T-cell (primary cell): ENCODE results near the gene NEURL1B. TPM values are rescaled to one million over a fixed set of nuclear protein-coding genes. Genes with fewer than 3 reads are reported as not detected.

ENCODE experiments used
- ATAC-seq, 4 experiments: fragments of 200-7000 bp in 3 of 4; fragments of 150-1000 bp in 1 of 4; cut with Tn5 transposase; replicated peaks in 1 of 4; 1 replicate in 3 of 4; 2 replicates in 1 of 4; pipeline ENCODE4 v1.10.0; 2021; ENCODE audit warnings: moderate library complexity in 3 of 4, mild to moderate bottlenecking in 2 of 4, moderate number of reproducible peaks in 1 of 4
- CTCF ChIA-PET, 2 donors: fragments of 300-600 bp; sonication (Branson Sonifier 250); formaldehyde crosslinking; loops; one replicate each; lab custom pipeline; 2022; ENCODE audit warnings: antibody characterized with exemption in 2 of 2; lab: Charles Lee
- POLR2A ChIA-PET, 2 donors: fragments of 300-600 bp; sonication (Branson Sonifier 250); formaldehyde crosslinking; loops; one replicate each; lab custom pipeline; 2022; ENCODE audit warnings: antibody characterized with exemption in 2 of 2; lab: Charles Lee
- DNase-seq, 35 experiments: peaks; one replicate each; pipeline versions ENCODE4 v3.0.0 to v3.0.0-alpha.2; 2013 to 2023
- H3K27ac ChIP-seq: one replicate; pipeline ENCODE4 v1.5.1; 2013; ENCODE audit warnings: low read length
- H3K27me3 ChIP-seq, 2 experiments: replicated peaks in 1 of 2; 1 replicate in 1 of 2; 2 replicates in 1 of 2; pipeline versions ENCODE4 v1.6.1 to v1.7.0; 2013; ENCODE audit warnings: low read length in 1 of 2, mixed read lengths in 1 of 2; ENCODE audit not compliant: control insufficient read depth in 2 of 2, insufficient read depth in 2 of 2; ENCODE audit errors: extremely low read depth in 1 of 2
- H3K36me3 ChIP-seq, 2 donors: 1 replicate in 1 of 2; 2 replicates in 1 of 2; pipeline versions ENCODE4 v1.6.1 to v1.7.0; 2013; ENCODE audit warnings: low read length in 1 of 2; ENCODE audit not compliant: control insufficient read depth in 2 of 2, insufficient read depth in 1 of 2; ENCODE audit errors: extremely low read depth in 1 of 2
- H3K4me1 ChIP-seq, 2 experiments: 1 replicate in 1 of 2; 2 replicates in 1 of 2; pipeline versions ENCODE4 v1.6.1 to v1.7.0; 2013; ENCODE audit warnings: low read length in 2 of 2, mixed read lengths in 1 of 2; ENCODE audit not compliant: insufficient read depth in 2 of 2, control insufficient read depth in 1 of 2; ENCODE audit errors: extremely low read depth in 1 of 2
- H3K4me3 ChIP-seq, 2 donors: 1 replicate in 1 of 2; 2 replicates in 1 of 2; pipeline versions ENCODE4 v1.5.1 to v1.7.0; 2013; ENCODE audit warnings: mild to moderate bottlenecking in 2 of 2, low read length in 1 of 2, moderate library complexity in 1 of 2; ENCODE audit not compliant: control insufficient read depth in 1 of 2; ENCODE audit errors: extremely low read depth in 1 of 2
- H3K9me3 ChIP-seq: 2 replicates; pipeline ENCODE4 v1.7.0; 2013
- H3K27ac Mint-ChIP-seq, 2 donors: one replicate each; pipeline ENCODE4 v1.8.0; 2020 to 2021; ENCODE audit warnings: mild to moderate bottlenecking in 2 of 2, mixed read lengths in 2 of 2
- H3K27me3 Mint-ChIP-seq, 2 donors: one replicate each; pipeline ENCODE4 v1.8.0; 2021 to 2022; ENCODE audit warnings: mixed read lengths in 2 of 2
- H3K36me3 Mint-ChIP-seq: one replicate; pipeline ENCODE4 v1.8.0; 2021; ENCODE audit warnings: mixed read lengths
- H3K4me1 Mint-ChIP-seq, 3 donors: one replicate each; pipeline ENCODE4 v1.8.0; 2020 to 2022; ENCODE audit warnings: mixed read lengths in 3 of 3, mild to moderate bottlenecking in 1 of 3
- H3K4me3 Mint-ChIP-seq, 3 donors: one replicate each; pipeline ENCODE4 v1.8.0; 2020 to 2022; ENCODE audit warnings: mild to moderate bottlenecking in 3 of 3, mixed read lengths in 3 of 3, moderate library complexity in 3 of 3
- H3K9me3 Mint-ChIP-seq, 3 donors: one replicate each; pipeline ENCODE4 v1.8.0; 2020 to 2022; ENCODE audit warnings: mixed read lengths in 3 of 3
- WGBS: methylation state at CpG from one replicate; pipeline ENCODE4 v1.1.5; 2013; ENCODE audit warnings: missing lambda C conversion rate; ENCODE audit not compliant: insufficient coverage; 5-methylcytosine and 5-hydroxymethylcytosine counted together
- total RNA-seq, 35 experiments: library from RNA in 6 of 35; stranded (reverse) in 6 of 35; fragments of 120-200 nt in 1 of 35; gene quantifications; one replicate each; pipeline versions ENCODE4 v1.2.1 to v1.2.4 and lab custom pipeline; 2013 to 2026

NEURL1B gene
- total RNA-seq, 5 donors from 2014 or later (not counting 1 experiment from before 2014, with no cell fraction given) = 0.07 to 0.64 (median 0.20) TPM

DNA sequence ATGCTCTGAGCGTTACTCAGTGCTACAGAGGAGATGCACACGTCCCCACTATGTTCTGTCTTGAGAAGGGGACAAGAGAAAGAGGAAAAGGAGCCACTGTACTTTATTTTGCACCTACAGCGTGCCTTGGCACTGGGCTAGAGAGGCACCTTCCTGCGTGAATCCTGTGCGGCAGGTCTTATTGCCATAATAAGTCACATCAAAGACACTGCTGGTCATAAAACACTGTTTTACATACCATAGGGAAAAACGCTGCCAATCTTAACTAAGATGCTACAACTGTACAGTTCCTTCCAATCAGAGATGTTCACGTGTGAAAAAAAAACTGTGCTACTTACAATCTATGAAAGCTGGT lies 48.1 kb downstream of the NEURL1B start:
- ChIA-PET CTCF (interaction anchor here in 1 of 2 donors (0.6 kb wide), 1 partner anchor 230 kb away, joined by 5 read pairs; no protein-coding TSS in a partner anchor), POLR2A (no interaction called here)
- Mint-ChIP-seq H3K36me3 (no peaks in the 10 kb centered on the region), H3K9me3 (no peaks in the 10 kb centered on the region), H3K27ac (peak overlapping the region in 1 of 2 donors; percentile 61), H3K27me3 (no peaks in the 10 kb centered on the region), H3K4me1 (peaks cover 12 to 20% (median 19%) of the 10 kb centered on the region in 3 donors), H3K4me3 (peak overlapping the region in 1 of 3 donors; percentile 13)
- Histone ChIP-seq H3K4me1 (peaks cover 11 to 19% of the 10 kb centered on the region in 2 experiments), H3K27ac (peak overlapping the region; percentile 41), H3K9me3 (no peaks in the 10 kb centered on the region), H3K36me3 (no peaks in the 10 kb centered on the region), H3K27me3 (peaks cover 0 to 6% of the 10 kb centered on the region in 2 experiments), H3K4me3 (no peak overlapping the region)
- no peak for DNase-seq
- ATAC-seq = peak in 1 of 4 experiments; percentile 34
- WGBS = 55% methylated on average over 5 of the region's 7 CpGs

DNA sequence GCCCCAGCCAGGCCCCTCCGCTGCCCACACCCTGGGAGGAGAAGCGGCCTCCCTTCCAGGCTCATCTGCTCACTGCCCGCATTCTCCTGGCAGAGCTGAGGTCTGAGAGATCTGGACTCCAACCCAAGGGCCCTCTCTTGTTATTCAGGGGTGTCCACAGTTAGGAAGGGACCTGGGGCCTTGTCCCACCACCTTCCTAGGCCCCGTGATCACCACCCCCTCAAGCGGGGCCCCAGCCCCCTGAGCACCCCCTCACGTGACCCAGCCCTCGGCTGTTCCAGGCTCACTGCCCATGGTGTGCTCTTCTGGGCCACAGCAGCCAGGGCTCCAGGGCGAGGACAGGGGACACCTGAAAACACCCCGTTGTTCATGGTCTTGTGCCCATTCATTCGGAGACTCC lies 48.7 kb downstream of the NEURL1B start:
- peaks cover 9 to 14% (median 14%) of the 10 kb centered on the region in 3 donors for H3K4me1 Mint-ChIP-seq
- H3K9me3 ChIP-seq = no peaks in the 10 kb centered on the region
- H3K4me1 ChIP-seq = peaks cover 11 to 14% of the 10 kb centered on the region in 2 experiments
- DNase-seq (no peak), ATAC-seq (no peak)
- no peak overlapping the region for H3K27ac ChIP-seq
- H3K4me3 Mint-ChIP-seq = no peak overlapping the region
- ChIA-PET CTCF (interaction anchor here in 1 of 2 donors (0.6 kb wide), 1 partner anchor 230 kb away, joined by 5 read pairs; no protein-coding TSS in a partner anchor), POLR2A (no interaction called here)
- no peaks in the 10 kb centered on the region for H3K27me3 Mint-ChIP-seq
- 68% methylated on average over 7 of the region's 10 CpGs for WGBS
- peaks cover 0 to 4% of the 10 kb centered on the region in 2 experiments for H3K27me3 ChIP-seq
- no peaks in the 10 kb centered on the region for H3K36me3 Mint-ChIP-seq
- no peaks in the 10 kb centered on the region for H3K36me3 ChIP-seq
- H3K27ac Mint-ChIP-seq = no peak overlapping the region
- H3K9me3 Mint-ChIP-seq = no peaks in the 10 kb centered on the region
- H3K4me3 ChIP-seq = no peak overlapping the region

DNA sequence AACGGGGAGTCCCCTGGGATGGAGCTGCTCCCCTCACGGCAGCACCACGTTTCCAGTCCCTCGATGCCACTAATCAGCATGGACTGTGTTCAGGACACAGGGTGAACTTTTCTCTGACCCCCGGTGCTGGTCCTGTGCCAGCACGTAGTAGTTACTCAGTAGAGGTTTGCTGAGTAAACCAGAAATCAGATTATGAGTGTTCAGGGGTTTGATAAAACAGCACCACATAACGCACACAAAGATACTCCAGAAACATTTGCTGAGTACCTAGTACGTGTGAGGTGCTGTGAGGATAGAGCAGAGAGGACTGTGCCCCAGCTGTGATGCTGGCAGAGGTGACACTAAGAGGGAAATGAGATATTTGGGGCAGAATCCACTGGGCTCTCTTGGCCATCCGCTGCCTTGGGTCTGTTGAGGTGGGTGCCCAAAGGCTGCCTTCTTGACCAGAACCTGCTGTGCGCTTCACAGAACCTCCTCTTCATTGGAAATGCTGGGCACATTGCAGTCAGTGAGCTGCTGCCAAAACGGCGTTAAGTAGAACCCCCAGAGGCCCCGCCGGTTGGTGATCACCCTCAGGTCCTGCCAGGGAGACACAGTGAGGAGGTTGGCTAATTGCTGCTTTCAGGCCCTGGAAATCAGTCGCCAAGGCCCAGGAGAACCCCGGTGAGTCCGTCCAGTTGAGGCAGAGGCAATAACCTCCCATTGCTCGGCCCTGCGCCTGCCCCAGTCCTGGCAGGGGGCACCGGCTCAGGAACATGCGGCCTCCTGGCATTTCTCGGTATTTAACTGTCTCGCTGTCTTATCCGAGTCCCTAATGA lies 49.4 kb downstream of the NEURL1B start:
- H3K4me3 ChIP-seq = no peak overlapping the region
- DNase-seq (no peak), ATAC-seq (no peak)
- Mint-ChIP-seq H3K4me1 (peaks cover 9 to 14% (median 13%) of the 10 kb centered on the region in 3 donors), H3K27me3 (no peaks in the 10 kb centered on the region), H3K27ac (no peak overlapping the region), H3K9me3 (no peaks in the 10 kb centered on the region), H3K36me3 (no peaks in the 10 kb centered on the region), H3K4me3 (no peak overlapping the region)
- WGBS = 88% methylated on average over 20 of the region's 24 CpGs
- CTCF ChIA-PET = no interaction called here
- H3K9me3 ChIP-seq = no peaks in the 10 kb centered on the region
- POLR2A ChIA-PET = no interaction called here
- peaks cover 11 to 14% of the 10 kb centered on the region in 2 experiments for H3K4me1 ChIP-seq
- no peaks in the 10 kb centered on the region for H3K36me3 ChIP-seq
- H3K27me3 ChIP-seq = peaks cover 0 to 4% of the 10 kb centered on the region in 2 experiments
- H3K27ac ChIP-seq = no peak overlapping the region

DNA sequence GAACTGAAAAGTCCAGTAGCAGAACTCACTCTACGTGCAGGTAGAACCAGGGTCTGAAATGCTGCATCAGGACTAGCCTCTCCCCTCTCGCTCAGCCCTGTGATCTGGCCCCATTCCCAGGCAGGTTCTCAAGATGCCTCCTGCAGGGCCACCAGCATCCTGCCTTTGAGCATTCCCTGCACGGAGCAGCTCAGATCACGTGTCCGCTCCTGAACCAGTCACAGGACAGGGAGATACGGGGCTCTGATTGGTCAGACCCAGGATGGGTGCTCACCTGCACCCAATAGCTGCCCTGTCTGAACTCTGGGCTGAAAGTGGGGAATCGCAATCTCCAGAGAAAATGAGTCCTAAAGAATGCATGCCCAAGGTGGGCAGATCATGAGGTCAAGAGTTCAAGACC lies 50.8 kb downstream of the NEURL1B start:
- Mint-ChIP-seq H3K9me3 (no peaks in the 10 kb centered on the region), H3K27ac (no peak overlapping the region), H3K27me3 (no peaks in the 10 kb centered on the region), H3K36me3 (no peaks in the 10 kb centered on the region), H3K4me1 (peaks cover 13 to 17% (median 15%) of the 10 kb centered on the region in 3 donors), H3K4me3 (no peak overlapping the region)
- no peak for ATAC-seq
- Histone ChIP-seq H3K4me3 (no peak overlapping the region), H3K9me3 (no peaks in the 10 kb centered on the region), H3K36me3 (no peaks in the 10 kb centered on the region), H3K27ac (no peak overlapping the region), H3K27me3 (peaks cover 0 to 4% of the 10 kb centered on the region in 2 experiments), H3K4me1 (peaks cover 11 to 23% of the 10 kb centered on the region in 2 experiments)
- WGBS = 96% methylated on average over 7 of the region's 7 CpGs
- no peak for DNase-seq
- ChIA-PET POLR2A (no interaction called here), CTCF (no interaction called here)

DNA sequence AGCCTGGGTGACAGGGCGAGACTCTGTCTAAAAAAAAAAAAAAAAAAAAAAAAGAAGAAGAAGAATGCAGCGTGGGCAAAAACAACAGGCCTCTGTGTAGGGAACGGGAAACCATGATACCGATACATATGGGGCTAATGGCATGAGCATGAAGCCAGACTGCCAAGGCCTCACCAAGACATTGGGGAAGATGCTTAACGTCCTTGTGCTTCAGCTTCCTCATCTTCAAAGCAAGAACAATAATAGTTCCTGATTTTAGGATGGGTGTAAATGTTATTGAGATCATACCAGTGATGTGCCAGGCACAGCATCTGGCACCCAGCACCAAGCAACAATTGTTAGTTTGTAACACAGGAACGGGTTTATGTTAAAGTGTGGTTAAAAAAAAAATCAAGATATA lies 51.4 kb downstream of the NEURL1B start:
- ATAC-seq (no peak), DNase-seq (no peak)
- 83% methylated on average over 1 of the region's 6 CpGs for WGBS
- no peaks in the 10 kb centered on the region for H3K9me3 Mint-ChIP-seq
- Histone ChIP-seq H3K4me3 (no peak overlapping the region), H3K27me3 (peaks cover 0 to 4% of the 10 kb centered on the region in 2 experiments), H3K27ac (no peak overlapping the region), H3K4me1 (peaks cover 11 to 29% of the 10 kb centered on the region in 2 experiments), H3K9me3 (no peaks in the 10 kb centered on the region), H3K36me3 (no peaks in the 10 kb centered on the region)
- H3K27me3 Mint-ChIP-seq = no peaks in the 10 kb centered on the region
- POLR2A ChIA-PET = no interaction called here
- CTCF ChIA-PET = no interaction called here
- H3K36me3 Mint-ChIP-seq = no peaks in the 10 kb centered on the region
- H3K4me1 Mint-ChIP-seq = peaks cover 18 to 23% (median 21%) of the 10 kb centered on the region in 3 donors
- H3K4me3 Mint-ChIP-seq = no peak overlapping the region
- H3K27ac Mint-ChIP-seq = no peak overlapping the region

DNA sequence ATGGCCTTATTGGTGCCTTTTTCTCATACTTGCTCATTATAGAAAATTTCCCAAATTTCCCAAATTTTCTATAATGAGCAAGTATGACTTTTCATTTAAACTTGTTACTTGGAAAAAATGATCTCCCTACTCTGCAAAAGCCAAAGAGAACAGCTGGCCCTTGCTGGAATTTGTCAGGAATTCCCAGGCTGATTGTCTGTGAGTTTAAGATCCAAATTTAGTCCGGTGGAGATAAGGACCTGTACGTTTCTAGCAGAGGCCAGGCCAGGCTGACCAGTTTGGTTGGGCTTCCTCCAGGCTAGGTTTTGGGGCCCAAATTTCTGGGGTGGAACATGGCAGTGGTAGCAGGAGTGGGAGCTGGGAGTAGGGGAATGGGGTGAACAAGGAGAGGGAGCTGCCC lies 51.9 kb downstream of the NEURL1B start:
- 100% methylated on average over 2 of the region's 2 CpGs for WGBS
- no peak overlapping the region for H3K27ac Mint-ChIP-seq
- H3K36me3 ChIP-seq = no peaks in the 10 kb centered on the region
- no peak for DNase-seq
- H3K4me3 ChIP-seq = no peak overlapping the region
- peaks cover 0 to 4% of the 10 kb centered on the region in 2 experiments for H3K27me3 ChIP-seq
- POLR2A ChIA-PET = no interaction called here
- no peaks in the 10 kb centered on the region for H3K9me3 Mint-ChIP-seq
- no peak for ATAC-seq
- H3K27ac ChIP-seq = no peak overlapping the region
- CTCF ChIA-PET = no interaction called here
- no peak overlapping the region for H3K4me3 Mint-ChIP-seq
- H3K9me3 ChIP-seq = no peaks in the 10 kb centered on the region
- peaks cover 11 to 31% of the 10 kb centered on the region in 2 experiments for H3K4me1 ChIP-seq
- no peaks in the 10 kb centered on the region for H3K36me3 Mint-ChIP-seq
- no peaks in the 10 kb centered on the region for H3K27me3 Mint-ChIP-seq
- peaks cover 23 to 25% (median 23%) of the 10 kb centered on the region in 3 donors for H3K4me1 Mint-ChIP-seq
